Measurements from ENCODE around the gene FTCD.
"Not testable (repeated sequence)": the region's sequence is repeated elsewhere in the genome, so short reads cannot be mapped to it uniquely, and the experiment has no call there.

FTCD gene

GRCh38 chr21:46116776-46117585, 38.4 kb downstream of the FTCD start:
- Mint-ChIP-seq H3K9me3 (no peaks in the 10 kb centered on the region), H3K27me3 (peaks cover 0 to under 1% of the 10 kb centered on the region in 2 donors), H3K27ac (no peak overlapping the region), H3K4me3 (no peak overlapping the region), H3K4me1 (no peaks in the 10 kb centered on the region), H3K36me3 (no peaks in the 10 kb centered on the region)
- ATAC-seq (replicated peaks) (no peak), DNase-seq (no peak)

DNA sequence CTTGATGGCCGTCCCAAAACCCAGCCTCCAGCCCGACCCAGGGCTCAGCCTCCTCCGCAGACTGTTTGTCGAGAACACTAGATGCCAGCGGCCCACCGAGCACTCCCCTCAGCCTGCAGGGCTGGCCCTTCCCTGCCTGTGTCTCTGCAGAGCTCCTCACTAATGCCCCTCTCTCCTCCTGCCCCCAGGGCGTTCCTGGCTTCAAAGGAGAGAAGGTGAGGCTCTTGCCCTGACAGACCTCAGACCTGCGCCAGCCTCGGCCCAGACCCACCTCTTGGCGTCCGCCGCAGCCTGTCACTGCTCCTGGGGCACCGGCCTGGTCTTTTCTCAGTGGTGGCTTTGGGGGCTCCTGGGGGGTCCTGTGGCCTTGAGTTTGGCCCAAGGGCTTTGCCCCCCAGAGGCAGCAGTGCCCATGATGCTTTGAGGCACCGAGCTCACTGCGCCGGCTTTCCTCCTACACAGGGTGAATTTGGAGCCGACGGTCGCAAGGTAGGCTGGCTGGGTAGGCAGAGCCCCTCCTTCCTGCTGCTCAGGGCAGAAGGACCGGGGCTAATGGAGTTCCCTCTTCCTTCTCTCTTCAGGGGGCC, 39.1 kb downstream of the FTCD start:
- no peaks in the 10 kb centered on the region for H3K9me3 Mint-ChIP-seq
- no peak overlapping the region for H3K27ac Mint-ChIP-seq
- H3K27me3 Mint-ChIP-seq, result no peaks in the 10 kb centered on the region
- ATAC-seq (replicated peaks) (no peak), DNase-seq (no peak)
- H3K36me3 Mint-ChIP-seq, result no peaks in the 10 kb centered on the region
- H3K4me1 Mint-ChIP-seq, result no peaks in the 10 kb centered on the region
- no peak overlapping the region for H3K4me3 Mint-ChIP-seq

GRCh38 chr21:46115441-46116188, 39.8 kb downstream of the FTCD start:
- H3K27ac Mint-ChIP-seq, result no peak overlapping the region

GRCh38 chr21:46114963-46115362, 40.4 kb downstream of the FTCD start:
- Mint-ChIP-seq H3K4me3 (no peak overlapping the region), H3K27ac (no peak overlapping the region), H3K27me3 (no peaks in the 10 kb centered on the region), H3K36me3 (no peaks in the 10 kb centered on the region), H3K4me1 (no peaks in the 10 kb centered on the region), H3K9me3 (no peaks in the 10 kb centered on the region)
- no peak for DNase-seq
- ATAC-seq (replicated peaks), result no peak

More at GRCh38 chr21:46115441-46116188, 39.8 kb downstream of the FTCD start:
- H3K36me3 Mint-ChIP-seq, result no peaks in the 10 kb centered on the region
- H3K4me3 Mint-ChIP-seq, result no peak overlapping the region
- DNase-seq, result no peak
- no peaks in the 10 kb centered on the region for H3K4me1 Mint-ChIP-seq
- H3K9me3 Mint-ChIP-seq, result no peaks in the 10 kb centered on the region
- no peaks in the 10 kb centered on the region for H3K27me3 Mint-ChIP-seq
- ATAC-seq (replicated peaks), result no peak

GRCh38 chr21:46113497-46114176, 41.7 kb downstream of the FTCD start:
- Mint-ChIP-seq H3K4me3 (no peak overlapping the region), H3K9me3 (peaks cover 0 to 1% of the 10 kb centered on the region in 2 donors)

GRCh38 chr21:46112725-46113215, 42.6 kb downstream of the FTCD start:
- Mint-ChIP-seq H3K4me3 (no peak overlapping the region), H3K36me3 (no peaks in the 10 kb centered on the region), H3K27me3 (peaks cover under 1 to 2% of the 10 kb centered on the region in 2 donors), H3K9me3 (peaks cover under 1 to 9% of the 10 kb centered on the region in 2 donors), H3K27ac (no peak overlapping the region), H3K4me1 (no peaks in the 10 kb centered on the region)
- ATAC-seq (replicated peaks) (no peak), DNase-seq (no peak)

More at GRCh38 chr21:46113497-46114176, 41.7 kb downstream of the FTCD start:
- no peaks in the 10 kb centered on the region for H3K4me1 Mint-ChIP-seq
- DNase-seq, result no peak
- no peaks in the 10 kb centered on the region for H3K27me3 Mint-ChIP-seq
- no peaks in the 10 kb centered on the region for H3K36me3 Mint-ChIP-seq
- ATAC-seq (replicated peaks), result no peak
- no peak overlapping the region for H3K27ac Mint-ChIP-seq

GRCh38 chr21:46111857-46112724, 43.3 kb downstream of the FTCD start:
- peaks cover 7 to 9% of the 10 kb centered on the region in 2 donors for H3K27me3 Mint-ChIP-seq
- ATAC-seq (replicated peaks) (no peak), DNase-seq (peak; percentile 0)
- H3K9me3 Mint-ChIP-seq, result peaks cover 2 to 12% of the 10 kb centered on the region in 2 donors
- H3K36me3 Mint-ChIP-seq, result no peaks in the 10 kb centered on the region
- no peak overlapping the region for H3K4me3 Mint-ChIP-seq
- no peaks in the 10 kb centered on the region for H3K4me1 Mint-ChIP-seq
- H3K27ac Mint-ChIP-seq, result no peak overlapping the region

DNA sequence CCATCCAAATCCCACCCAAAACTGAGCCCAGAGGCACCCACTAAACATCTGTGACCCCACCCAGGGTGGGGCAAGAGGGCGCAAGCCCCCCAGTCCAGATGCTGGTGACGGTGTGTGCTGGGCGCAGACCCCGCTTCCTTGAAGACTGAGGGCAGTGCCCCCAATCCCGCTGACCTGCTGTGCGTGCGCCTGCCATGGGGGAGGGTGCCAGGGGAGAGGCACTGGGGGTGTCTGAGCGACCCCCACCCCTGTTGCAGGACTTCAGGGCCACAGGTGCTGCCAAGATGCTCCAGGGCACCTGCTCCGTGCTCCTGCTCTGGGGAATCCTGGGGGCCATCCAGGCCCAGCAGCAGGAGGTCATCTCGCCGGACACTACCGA, 44.2 kb downstream of the FTCD start:
- peaks cover 2 to 12% of the 10 kb centered on the region in 2 donors for H3K9me3 Mint-ChIP-seq
- H3K36me3 Mint-ChIP-seq, result no peaks in the 10 kb centered on the region
- H3K27ac Mint-ChIP-seq, result no peak overlapping the region
- no peaks in the 10 kb centered on the region for H3K4me1 Mint-ChIP-seq
- H3K27me3 Mint-ChIP-seq, result peaks cover 8 to 10% of the 10 kb centered on the region in 2 donors
- H3K4me3 Mint-ChIP-seq, result no peak overlapping the region
- ATAC-seq (replicated peaks) (no peak), DNase-seq (no peak)

DNA sequence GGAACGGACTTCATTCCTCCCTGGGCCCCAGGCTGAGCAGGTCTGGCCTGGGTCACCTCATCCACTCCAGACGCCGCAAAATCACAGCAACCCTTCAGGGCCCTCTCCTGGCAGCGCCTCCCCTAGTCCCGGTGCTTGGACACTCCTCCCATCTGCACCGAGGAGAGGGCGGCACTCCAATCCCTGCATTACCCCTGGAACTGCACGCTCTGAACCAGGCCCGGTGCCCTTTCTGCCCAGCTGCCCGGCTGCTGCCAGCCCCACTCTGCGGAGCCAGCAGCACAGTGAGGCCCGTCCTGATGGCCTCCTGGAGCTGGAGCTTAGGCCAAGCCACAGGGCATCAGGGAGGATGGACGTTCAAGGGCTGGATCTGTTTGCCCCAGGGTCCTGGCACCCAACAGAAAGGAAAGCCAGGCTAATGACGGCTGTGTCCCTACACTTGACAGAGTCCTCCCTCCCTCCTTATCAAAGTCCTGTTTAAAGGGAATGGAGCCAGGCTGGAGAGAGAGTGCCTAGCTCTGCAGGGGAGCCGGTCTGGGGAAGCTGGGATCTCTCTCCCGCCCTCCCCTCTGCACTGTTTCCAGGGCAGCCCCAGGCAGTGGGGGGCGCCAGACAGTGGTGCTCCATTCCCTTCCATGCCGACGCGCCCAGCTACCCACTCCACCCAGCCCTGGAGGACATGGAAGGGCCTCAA, 44.7 kb downstream of the FTCD start:
- no peak overlapping the region for H3K27ac Mint-ChIP-seq
- no peak overlapping the region for H3K4me3 Mint-ChIP-seq
- H3K36me3 Mint-ChIP-seq, result no peaks in the 10 kb centered on the region
- no peak for ATAC-seq (replicated peaks)
- no peak for DNase-seq
- H3K27me3 Mint-ChIP-seq, result peaks cover 8 to 10% of the 10 kb centered on the region in 2 donors
- H3K9me3 Mint-ChIP-seq, result peaks cover 4 to 12% of the 10 kb centered on the region in 2 donors
- no peaks in the 10 kb centered on the region for H3K4me1 Mint-ChIP-seq

DNA sequence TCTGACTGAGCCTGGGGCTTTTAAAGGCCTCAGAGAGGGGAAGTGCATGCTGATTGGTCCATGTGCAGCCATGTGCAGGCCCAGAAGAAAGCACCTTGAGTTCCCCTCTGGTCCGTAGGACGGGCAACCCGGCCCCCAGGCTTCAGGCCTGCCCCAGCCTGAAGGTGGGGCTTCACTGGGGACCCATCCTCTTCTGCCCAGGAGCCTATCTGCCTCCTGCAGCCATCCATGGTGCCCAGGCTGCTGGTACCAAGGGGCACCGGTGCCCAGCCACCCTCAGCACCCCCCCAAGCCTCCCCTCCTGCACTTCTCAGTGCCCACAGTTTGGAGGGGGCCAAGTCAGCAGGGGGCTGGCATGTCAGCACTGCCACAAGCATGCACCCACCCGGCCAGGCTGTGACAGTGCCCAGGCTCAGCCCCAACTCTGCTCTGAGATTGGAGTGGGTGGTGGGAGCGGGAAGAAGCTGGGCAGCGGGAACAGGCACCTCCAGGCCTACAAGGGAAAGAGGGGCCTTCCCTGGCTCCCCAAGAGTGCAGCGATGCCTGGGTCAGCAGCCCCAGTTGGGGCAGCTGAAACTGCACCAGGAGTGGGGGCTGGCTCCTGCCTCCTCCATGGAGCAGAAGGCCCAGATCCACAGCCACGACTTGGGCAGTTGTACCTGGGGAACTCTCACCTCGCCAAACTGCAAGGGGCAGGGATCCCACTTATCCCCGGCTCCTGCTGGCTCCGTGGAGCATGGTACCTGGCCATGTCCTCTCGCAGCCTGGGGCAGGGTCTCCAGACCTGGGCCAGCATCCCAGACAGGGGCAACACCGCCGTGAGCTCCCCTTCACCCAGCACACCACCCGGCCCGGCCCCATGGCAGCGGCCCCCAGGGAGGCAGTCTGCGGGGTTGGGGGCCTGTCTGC, 45.8 kb downstream of the FTCD start:
- Mint-ChIP-seq H3K9me3 (peaks cover 4 to 12% of the 10 kb centered on the region in 2 donors), H3K27ac (no peak overlapping the region), H3K36me3 (no peaks in the 10 kb centered on the region), H3K4me3 (no peak overlapping the region), H3K4me1 (no peaks in the 10 kb centered on the region), H3K27me3 (peaks cover 11 to 12% of the 10 kb centered on the region in 2 donors)
- ATAC-seq (replicated peaks) (no peak), DNase-seq (no peak)

DNA sequence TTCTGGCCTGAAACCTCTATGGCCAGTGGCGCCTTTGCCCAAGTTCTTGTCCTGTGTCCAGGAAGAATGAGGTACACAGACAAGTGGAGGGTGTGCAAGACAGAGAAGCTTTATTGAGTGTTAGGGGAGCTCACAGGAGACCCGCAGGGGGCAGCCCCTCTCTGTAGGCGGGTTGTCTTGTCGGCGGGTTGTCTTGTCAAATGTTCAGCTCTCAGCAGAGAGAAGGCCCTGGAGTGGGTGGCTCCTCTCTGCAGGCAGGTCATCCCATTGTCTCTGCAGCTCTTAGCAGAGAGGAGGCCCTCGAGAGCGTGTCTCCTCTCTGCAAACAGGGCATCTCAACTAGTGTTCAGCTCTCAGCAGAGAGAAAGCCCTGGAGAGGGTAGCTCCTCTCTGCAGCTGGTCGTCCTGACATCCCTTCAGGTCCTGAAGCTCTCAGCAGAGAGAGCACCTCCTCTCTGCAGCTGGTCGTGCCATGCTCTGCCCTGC, 46.5 kb downstream of the FTCD start:
- peaks cover 10 to 19% of the 10 kb centered on the region in 2 donors for H3K9me3 Mint-ChIP-seq
- peaks cover 18 to 19% of the 10 kb centered on the region in 2 donors for H3K27me3 Mint-ChIP-seq
- no peaks in the 10 kb centered on the region for H3K4me1 Mint-ChIP-seq
- peaks cover 0 to 2% of the 10 kb centered on the region in 2 donors for H3K36me3 Mint-ChIP-seq
- no peak overlapping the region for H3K4me3 Mint-ChIP-seq
- H3K27ac Mint-ChIP-seq, result no peak overlapping the region
- DNase-seq, result no peak
- no peak for ATAC-seq (replicated peaks)

DNA sequence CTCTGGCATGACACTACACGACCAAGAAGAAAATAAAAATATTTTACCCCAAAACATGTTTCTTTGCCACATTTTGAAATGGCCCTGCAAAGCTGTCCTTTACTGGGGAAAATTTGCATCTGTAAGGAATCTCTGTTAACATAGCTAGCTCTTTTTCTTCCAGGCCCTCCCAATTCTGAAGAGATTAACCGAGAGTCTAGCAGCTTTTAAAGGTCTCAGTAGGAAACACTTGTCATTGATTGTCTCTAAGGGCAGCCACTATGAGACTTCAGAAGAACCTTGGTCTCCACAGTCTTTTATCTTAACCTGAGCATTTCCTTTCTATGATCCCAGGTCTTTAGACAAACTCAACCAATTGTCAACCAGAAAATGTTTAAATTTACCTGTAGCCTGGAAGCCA, 48.0 kb downstream of the FTCD start:
- not testable (repeated sequence) for H3K4me1 Mint-ChIP-seq; H3K27ac Mint-ChIP-seq; DNase-seq; H3K36me3 Mint-ChIP-seq; ATAC-seq (replicated peaks); H3K4me3 Mint-ChIP-seq
- Mint-ChIP-seq H3K27me3 (peaks cover 32 to 33% of the 10 kb centered on the region in 2 donors), H3K9me3 (peaks cover 16 to 28% of the 10 kb centered on the region in 2 donors)

Measured in stimulated activated naive B cell treated with anti-CD40 and anti-IgM and Interleukin-4, amounts not matched to agents 10 μg/mL and 1 μg/mL and 100 μg/mL, for 72 hours (primary cell).